H1 (cell line): ENCODE results near the gene RAB34. TPM values are rescaled to one million over a fixed set of nuclear protein-coding genes. Genes with fewer than 3 reads are reported as not detected.

Source experiments
- CHD7 ChIP-seq: fragments of 300-600 bp; sonication (generic); IDR thresholded peaks from 2 replicates; pipeline ENCODE4 v1.7.1; 2012; ENCODE audit warnings: low read length, moderate library complexity, mild to moderate bottlenecking, inconsistent platforms; ENCODE audit not compliant: insufficient replicate concordance
- USF2 ChIP-seq: IDR thresholded peaks from 2 replicates; pipeline ENCODE4 v1.6.1; 2011; ENCODE audit warnings: low read length, improper control_type of control experiment
- polyA plus RNA-seq, 7 experiments: library from polyadenylated mRNA; depleted of rRNA in 3 of 7; stranded (reverse) in 5 of 7; unstranded in 2 of 7; fragments of >200 nt in 5 of 7; fragments of 200-250 nt in 2 of 7; gene quantifications; 1 replicate in 5 of 7; 2 replicates in 1 of 7; 4 replicates in 1 of 7; pipeline versions ENCODE4 v1.2.1 to v1.2.3, GENCODE V29; 2011 to 2013; ENCODE audit warnings: missing spikeins in 2 of 7, mixed read lengths in 2 of 7
- total RNA-seq: library from RNA; stranded (reverse); fragmentation: NEBNext Ultra II Directional; extraction: Animal tissue kit (Norgen Biotek cat#: 25700); gene quantifications from 2 replicates; pipeline ENCODE4 v1.2.1, GENCODE V29; 2021

The RAB34 gene
- total and polyA plus RNA-seq, 2 of the 8 experiments (the other 6 are each of a cell fraction or from before 2014, with no cell fraction given), result 237 to 305 TPM

- TF ChIP-seq USF2 (no peak), CHD7 (no peak)
Measured at GRCh38 chr17:28669918-28670317, 47.8 kb downstream of the RAB34 start (continued).
